GM20431 (cell line): Measurements from ENCODE around the gene RBM17.
"Not testable (repeated sequence)": the region's sequence is repeated elsewhere in the genome, so short reads cannot be mapped to it uniquely, and the experiment has no call there.

ENCODE experiments used
- in situ Hi-C: fragments of 300-500 bp; cut with MseI, MboI; formaldehyde crosslinking; loops from one replicate; pipeline ENCODE4 v1.15.0; 2020; ENCODE audit warnings: low sequenced_read_pairs; ENCODE audit not compliant: unreplicated experiment

The RBM17 gene

GRCh38 chr10:6128591-6129251 lies 39.9 kb downstream of the RBM17 start:
- in situ Hi-C loops = no loop called here

DNA sequence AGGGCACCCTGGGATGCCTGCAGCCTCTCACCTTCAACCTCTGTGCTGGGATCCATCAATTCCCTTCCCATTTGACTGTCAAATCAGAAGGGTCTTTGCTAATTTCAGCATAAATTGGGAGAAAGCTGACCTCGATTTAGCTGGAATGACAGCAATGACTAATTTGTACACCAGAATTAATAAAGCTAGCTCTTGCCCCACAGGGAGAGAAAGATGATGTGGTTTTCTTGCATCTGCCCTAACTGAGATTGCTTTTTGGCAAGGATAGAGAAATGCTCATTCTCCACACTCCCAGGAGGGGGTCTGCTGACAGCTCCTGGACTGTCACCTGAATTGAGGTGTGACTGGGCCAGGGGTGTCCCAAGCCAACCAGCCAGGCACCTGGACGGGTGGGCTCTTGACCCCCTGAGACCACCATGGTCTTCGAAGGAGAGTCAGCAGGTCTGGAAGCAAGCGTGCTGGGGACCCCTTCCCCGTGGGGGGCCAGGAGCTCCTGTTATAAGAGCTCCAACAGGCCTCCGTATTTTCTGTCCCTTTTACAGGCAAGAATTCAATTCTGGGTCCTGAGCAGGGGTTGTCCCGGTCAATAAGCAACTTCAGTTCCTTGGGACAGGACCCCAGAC lies 42.1 kb downstream of the RBM17 start:
- in situ Hi-C loops = no loop called here

- in situ Hi-C loops = no loop called here
These were observed 44.7 kb downstream of the RBM17 start for GRCh38 chr10:6133331-6134098.

DNA sequence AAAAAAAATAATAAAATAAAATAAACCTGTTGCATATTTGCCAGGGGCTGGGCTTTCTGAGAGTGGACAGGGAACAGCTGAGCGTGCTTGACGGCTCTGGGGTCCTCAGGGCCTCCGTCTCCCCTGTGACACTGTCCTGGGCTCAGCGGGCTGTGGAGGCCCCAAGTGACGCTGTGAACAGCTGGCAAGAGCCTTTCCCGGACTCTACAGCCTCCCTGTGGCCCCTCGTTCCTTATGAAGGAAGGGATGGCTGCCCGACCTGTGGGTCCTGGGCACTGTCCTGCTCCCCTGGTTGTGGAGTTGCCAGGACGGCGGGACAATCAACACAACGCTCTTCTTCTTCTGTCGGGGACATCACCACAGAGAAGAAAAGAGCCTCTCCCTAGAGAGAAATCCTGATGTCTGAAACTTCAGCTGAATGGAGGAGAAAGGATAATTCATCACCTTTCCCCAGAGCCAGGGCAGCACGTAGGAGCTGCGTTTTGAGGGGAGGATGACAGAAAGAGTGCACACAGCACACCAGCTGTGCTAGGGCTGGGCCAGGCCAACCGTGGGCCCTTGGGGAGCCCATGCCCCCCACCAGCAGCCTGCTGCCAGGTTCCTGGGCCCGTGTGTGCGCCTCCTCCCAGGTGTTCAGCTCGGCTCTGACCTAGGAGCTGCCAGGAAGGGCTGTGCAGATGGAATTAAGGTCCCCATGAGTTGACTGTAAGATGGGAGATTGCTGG lies 45.4 kb downstream of the RBM17 start:
- in situ Hi-C loops = no loop called here

GRCh38 chr10:6135039-6135438 lies 46.2 kb downstream of the RBM17 start:
- in situ Hi-C loops = no loop called here

GRCh38 chr10:6135589-6136168 lies 46.8 kb downstream of the RBM17 start:
- in situ Hi-C loops = no loop called here

GRCh38 chr10:6136215-6137201 lies 47.7 kb downstream of the RBM17 start:
- in situ Hi-C loops = no loop called here

- in situ Hi-C loops = no loop called here
These were observed 49.6 kb downstream of the RBM17 start for GRCh38 chr10:6138456-6138855.

DNA sequence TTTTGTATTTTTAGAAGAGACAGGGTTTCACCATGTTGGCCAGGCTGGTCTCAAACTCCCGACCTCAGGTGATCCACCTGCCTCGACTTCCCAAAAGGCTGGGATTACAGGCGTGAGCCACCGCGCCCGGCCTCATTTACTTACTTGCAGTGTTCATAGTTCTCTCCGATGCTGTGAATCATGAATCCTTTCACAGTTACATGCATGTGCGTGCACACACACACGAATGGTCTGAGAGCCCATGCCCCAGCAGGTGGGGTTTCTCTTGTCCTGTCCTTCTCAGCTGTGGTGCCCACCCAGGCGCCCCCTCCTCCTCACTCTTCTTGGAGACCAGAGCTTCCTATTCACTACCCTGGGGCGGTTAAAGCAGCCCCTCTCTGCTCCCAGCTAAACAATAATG lies 50.6 kb downstream of the RBM17 start:
- in situ Hi-C loops = no loop called here

DNA sequence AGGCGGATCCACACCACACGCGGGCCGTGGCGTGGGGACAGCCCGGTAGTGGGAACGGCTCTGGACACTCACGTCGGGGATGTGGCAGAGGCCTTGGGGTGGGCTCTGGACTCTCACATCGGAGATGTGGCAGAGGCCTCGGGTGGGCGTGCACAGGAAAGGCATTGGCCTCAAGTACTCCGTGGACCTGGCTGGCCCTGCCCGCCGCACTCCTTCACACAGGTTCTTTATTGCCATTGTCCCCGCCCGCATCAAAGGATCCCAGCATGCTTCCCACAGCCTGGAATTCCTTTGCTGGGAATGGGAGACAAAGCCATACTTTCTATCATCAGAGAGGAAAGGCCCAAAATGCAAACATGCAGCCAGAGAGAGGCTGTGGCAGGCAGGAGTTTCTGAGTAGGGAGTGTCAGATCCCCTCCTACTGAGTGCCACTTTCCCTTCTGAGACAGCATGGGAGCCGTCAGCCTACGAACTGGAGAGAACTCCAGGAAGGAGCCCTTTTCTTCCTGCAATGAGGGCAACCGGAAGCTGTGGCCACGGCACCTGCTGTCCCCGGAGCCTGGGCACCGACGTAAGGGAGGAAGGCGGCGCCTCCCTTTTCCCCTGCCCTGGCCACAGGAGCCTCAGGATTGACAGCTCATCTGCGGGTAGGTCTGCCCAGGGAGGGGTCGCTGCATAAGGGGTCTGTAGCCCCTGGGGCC lies 51.5 kb downstream of the RBM17 start:
- in situ Hi-C loops = no loop called here

GRCh38 chr10:6140965-6141295 lies 52.1 kb downstream of the RBM17 start:
- in situ Hi-C loops = no loop called here

- in situ Hi-C loops = no loop called here
These were observed 52.7 kb downstream of the RBM17 start for GRCh38 chr10:6141296-6142151.

DNA sequence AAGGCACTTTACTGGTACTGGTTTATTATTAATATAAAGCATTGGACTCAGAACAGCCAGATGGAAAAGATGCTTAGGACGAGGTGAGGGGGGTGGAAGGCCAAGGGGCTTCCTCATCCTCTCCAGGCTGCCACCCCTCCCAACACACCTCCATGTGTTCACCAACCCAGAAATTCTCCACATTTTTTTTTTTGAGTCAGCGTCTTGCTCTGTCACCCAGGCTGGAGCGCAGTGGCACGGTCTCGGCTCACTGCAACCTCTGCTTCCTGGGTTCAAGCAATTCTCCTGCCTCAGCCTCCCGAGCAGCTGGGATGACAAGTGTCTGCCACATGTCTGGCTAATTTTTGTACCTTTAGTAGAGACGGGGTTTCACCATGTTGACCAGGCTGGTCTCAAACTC lies 53.4 kb downstream of the RBM17 start:
- in situ Hi-C loops = not testable (repeated sequence)

DNA sequence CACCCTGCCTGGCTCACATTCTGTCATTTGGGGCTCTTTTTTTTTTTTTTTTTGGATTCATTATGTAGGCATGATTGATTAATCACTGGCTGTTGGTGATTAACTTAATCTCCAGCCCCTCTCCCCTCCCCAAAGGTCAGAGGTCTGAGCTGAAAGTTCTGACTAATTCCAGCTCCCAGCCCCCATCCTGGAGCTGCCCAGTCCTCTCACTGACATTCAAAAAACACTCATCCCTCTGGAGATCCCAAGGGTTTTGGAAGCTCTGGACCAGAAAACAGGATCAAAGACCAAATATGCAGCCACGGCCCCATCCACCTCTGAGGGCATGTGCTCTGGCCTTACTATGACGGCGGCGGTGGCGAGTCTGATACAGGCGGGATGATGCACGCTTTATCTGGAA lies 53.8 kb downstream of the RBM17 start:
- in situ Hi-C loops = no loop called here

- in situ Hi-C loops = no loop called here
These were observed 54.3 kb downstream of the RBM17 start for GRCh38 chr10:6143181-6143580.

- in situ Hi-C loops = no loop called here
These were observed 55.8 kb downstream of the RBM17 start for GRCh38 chr10:6144406-6145165.
